VCaP (cell line): ENCODE data around the gene VSIR.

Experiments used
- H3K27ac ChIP-seq: fragments of 450-650 bp; 2 replicates; pipeline ENCODE4 v1.5.1; 2017
- CTCF ChIP-seq: fragments of 450-650 bp; conservative IDR thresholded peaks from 2 replicates; pipeline ENCODE4 v1.5.1; 2017; ENCODE audit warnings: mild to moderate bottlenecking, moderate library complexity

Gene VSIR

DNA sequence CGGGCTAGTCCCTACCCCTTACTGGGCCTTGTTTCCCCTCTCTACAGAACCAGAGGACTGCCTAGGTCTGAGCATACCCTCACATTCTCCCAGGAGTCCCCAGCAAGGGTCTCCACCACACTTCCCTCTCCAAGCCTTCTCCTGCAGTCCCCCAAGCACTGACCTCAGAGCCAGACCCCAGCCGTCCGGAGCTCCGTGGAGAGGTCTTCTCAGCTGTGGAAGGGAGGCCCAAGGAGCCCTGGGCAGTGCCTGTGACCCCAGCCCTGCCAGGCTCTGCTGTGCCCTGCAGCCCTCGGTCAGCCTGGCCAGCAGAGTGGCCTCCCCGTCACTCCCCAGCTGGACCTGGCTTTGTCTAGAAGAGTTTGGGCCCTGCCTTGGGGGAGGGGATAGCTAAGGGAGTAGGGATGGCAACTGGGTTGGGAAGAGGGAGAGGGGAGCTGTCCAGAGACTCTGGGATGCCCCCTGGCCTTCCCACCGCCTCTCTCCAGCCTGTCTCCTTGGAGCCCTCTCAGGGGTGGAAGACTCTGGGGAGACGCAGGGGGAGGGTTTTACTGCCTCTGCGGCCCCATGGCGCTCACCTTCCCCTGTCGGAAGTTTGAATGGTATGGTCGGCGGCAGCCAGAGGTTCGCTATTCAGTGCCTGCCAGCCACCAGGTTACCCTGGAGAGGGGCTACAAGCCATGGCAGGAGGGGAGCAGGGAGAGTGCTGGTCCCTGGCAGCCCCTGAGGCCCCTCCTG, 53.7 kb downstream of the VSIR start, which contains the start of gene C10orf105:
TSS of gene C10orf105 (minus strand) at position 315 of the 738 bp plus-strand sequence. CDS start 3,441 bp downstream, outside the sequence.
- H3K27ac ChIP-seq: no peak within 1 kb of the TSS
- TF ChIP-seq CTCF: no peak

DNA sequence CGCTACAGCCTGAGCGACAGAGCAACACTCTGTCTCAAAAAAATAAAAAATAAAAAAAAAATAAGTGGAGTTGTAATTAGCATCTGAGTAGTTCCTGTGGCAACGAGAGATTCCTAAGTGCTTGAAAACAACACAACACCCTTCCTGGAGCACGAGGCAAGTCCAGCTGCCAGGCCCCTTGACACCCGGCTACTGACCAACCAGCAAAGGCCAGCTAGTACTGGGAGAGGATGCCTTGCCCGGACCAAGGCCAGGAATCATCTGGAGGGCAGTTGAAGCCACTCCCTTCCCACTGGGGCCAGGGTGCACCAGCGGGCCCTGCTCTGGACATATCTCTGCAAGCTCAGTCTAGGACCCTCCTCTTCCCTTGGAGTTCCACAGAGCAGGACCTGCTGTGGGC, 54.3 kb downstream of the VSIR start:
- TF ChIP-seq CTCF: no peak
- no peak overlapping the region for H3K27ac ChIP-seq

- no peak overlapping the region for H3K27ac ChIP-seq
- TF ChIP-seq CTCF: no peak
Observed at GRCh38 chr10:71718165-71718698, 55.1 kb downstream of the VSIR start.

DNA sequence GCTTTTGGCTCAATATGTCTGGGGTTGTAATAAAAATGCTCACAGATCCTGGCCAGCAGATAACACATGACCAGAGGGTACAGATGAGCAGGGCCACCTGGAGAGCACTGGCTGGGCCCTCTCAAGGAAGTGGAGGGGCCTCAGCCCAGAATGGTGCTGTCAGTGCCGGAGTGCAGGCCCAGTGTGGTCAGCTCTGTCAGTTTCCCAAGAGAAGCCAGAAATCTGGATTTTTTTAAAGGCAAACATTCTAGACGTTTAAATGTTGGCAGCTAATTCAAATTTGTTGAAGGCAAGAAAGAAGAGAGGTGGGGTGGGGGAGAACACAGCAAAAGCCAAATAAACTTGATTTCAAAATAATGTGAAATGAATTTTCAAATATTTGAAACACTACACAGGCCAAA, 55.8 kb downstream of the VSIR start:
- TF ChIP-seq CTCF: no peak
- H3K27ac ChIP-seq: no peak overlapping the region

DNA sequence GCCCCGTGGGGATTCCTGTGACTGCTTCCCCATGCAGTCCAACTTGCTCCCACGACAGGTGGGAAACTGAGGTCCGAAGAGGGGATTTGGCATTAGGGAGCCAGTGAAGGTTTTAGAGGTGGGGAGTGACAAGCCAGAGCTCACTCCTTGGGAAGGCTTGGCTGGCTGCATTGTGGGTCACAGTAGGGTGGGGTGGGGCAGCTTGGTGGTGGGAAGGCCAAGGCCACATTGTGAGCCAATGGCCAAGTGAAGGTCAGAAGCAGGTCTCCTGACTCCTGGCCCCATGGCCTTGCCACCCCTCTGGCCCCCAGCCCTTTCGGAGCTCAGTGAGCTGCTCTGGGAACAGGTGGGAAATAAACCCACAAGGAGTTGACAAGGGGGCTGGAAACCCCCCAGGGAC, 56.3 kb downstream of the VSIR start:
- TF ChIP-seq CTCF: no peak
- no peak overlapping the region for H3K27ac ChIP-seq

- no peak overlapping the region for H3K27ac ChIP-seq
- TF ChIP-seq CTCF: no peak
Observed at GRCh38 chr10:71716426-71716825, 56.9 kb downstream of the VSIR start.

DNA sequence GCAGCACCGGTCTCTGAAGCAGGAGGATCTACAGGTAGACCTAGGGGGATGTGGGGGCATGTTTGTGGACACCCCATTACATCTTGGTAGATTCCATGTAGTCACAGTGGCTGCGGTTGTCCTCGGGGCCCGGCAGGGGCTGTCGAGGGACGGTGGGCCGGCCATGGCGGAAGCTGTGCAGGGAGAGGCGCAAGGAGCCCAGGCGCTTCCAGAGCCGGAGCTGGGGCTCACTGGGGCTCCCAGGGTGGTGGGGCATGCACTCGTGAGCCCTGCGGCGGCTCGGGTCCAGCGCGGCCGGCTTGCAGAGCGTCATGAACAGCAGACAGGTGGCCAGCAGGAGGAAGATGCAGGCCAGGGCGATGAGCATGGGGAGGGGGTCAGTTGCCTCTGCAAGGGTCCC, 57.5 kb downstream of the VSIR start:
- H3K27ac ChIP-seq: no peak overlapping the region
- no peak for TF ChIP-seq CTCF
